Measurements from ENCODE around the gene TRIM69.
A peak's percentile ranks its signal among the peaks of the same experiment; 100 is the strongest.
"Not testable (repeated sequence)": the region's sequence is repeated elsewhere in the genome, so short reads cannot be mapped to it uniquely, and the experiment has no call there.

TRIM69 gene, protein sequence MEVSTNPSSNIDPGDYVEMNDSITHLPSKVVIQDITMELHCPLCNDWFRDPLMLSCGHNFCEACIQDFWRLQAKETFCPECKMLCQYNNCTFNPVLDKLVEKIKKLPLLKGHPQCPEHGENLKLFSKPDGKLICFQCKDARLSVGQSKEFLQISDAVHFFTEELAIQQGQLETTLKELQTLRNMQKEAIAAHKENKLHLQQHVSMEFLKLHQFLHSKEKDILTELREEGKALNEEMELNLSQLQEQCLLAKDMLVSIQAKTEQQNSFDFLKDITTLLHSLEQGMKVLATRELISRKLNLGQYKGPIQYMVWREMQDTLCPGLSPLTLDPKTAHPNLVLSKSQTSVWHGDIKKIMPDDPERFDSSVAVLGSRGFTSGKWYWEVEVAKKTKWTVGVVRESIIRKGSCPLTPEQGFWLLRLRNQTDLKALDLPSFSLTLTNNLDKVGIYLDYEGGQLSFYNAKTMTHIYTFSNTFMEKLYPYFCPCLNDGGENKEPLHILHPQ
- long read RNA-seq, transcript TRIM69-207 (2 exons, 3,190 nt), result major isoform, 20 of 21 reads
- long read RNA-seq, partial matches to known transcripts, result 0 of 21 reads
- long read RNA-seq, other reads (novel, unspliced or antisense), result 1 of 21 reads

DNA sequence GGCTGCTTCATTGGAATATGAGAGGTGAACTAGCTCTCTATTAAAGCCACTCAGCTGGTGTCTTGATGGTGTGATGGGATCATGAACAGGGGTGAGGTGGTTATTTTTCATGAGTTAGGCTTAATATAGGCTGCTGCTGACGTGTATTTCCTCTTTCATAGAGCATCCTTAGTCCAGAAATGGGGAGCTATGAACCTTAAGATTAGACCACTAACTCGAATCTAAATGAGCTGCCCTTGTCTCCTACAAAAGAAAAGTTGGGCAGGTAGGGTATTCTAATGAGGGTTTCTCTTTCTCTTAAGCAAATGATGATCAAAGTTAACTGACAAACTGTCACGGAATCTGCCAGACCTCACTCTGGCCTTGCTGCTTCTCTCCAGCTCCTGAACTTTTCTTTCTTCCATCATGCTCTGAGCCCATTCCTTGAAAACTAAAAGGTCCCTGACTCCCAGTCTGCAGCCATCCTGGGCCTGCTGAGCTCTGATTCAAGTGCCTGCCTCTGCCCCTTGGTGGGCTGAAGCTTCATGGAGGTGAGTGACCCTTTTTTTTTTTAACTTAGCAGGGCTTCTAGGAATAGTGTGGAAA is at the start of gene TRIM69:
TSS of gene TRIM69 (plus strand) at position 348 of the 585 bp plus-strand sequence. CDS start at position 525, 177 bp downstream.
- H3K27ac ChIP-seq (replicated peaks), result peak within 1 kb of the TSS; percentile 41
- no peaks in the 10 kb centered on the region for H3K27me3 ChIP-seq (ENCODE audit: insufficient read depth, poor library complexity, severe bottlenecking)
- no peak for DNase-seq (ENCODE audit: low read depth in 1 of 2, low spot score in 1 of 2)
- no peak within 1 kb of the TSS for H3K4me3 ChIP-seq (replicated peaks; ENCODE audit: insufficient read depth, low read length)
- TF ChIP-seq SPI1 (IDR thresholded peaks at IDR 0.05; ENCODE audit: borderline replicate concordance, low read depth), result no peak
- TF ChIP-seq GABPA (IDR thresholded peaks at IDR 0.05; ENCODE audit: low read depth), result no peak
- TF ChIP-seq, protein P1, sequence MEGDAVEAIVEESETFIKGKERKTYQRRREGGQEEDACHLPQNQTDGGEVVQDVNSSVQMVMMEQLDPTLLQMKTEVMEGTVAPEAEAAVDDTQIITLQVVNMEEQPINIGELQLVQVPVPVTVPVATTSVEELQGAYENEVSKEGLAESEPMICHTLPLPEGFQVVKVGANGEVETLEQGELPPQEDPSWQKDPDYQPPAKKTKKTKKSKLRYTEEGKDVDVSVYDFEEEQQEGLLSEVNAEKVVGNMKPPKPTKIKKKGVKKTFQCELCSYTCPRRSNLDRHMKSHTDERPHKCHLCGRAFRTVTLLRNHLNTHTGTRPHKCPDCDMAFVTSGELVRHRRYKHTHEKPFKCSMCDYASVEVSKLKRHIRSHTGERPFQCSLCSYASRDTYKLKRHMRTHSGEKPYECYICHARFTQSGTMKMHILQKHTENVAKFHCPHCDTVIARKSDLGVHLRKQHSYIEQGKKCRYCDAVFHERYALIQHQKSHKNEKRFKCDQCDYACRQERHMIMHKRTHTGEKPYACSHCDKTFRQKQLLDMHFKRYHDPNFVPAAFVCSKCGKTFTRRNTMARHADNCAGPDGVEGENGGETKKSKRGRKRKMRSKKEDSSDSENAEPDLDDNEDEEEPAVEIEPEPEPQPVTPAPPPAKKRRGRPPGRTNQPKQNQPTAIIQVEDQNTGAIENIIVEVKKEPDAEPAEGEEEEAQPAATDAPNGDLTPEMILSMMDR (IDR thresholded peaks at IDR 0.05; ENCODE audit: insufficient read depth, low read length), result no peak
- no peak for TF ChIP-seq POLR2AphosphoS5 (IDR thresholded peaks at IDR 0.05; ENCODE audit: low read depth)
- TF ChIP-seq, protein P2, sequence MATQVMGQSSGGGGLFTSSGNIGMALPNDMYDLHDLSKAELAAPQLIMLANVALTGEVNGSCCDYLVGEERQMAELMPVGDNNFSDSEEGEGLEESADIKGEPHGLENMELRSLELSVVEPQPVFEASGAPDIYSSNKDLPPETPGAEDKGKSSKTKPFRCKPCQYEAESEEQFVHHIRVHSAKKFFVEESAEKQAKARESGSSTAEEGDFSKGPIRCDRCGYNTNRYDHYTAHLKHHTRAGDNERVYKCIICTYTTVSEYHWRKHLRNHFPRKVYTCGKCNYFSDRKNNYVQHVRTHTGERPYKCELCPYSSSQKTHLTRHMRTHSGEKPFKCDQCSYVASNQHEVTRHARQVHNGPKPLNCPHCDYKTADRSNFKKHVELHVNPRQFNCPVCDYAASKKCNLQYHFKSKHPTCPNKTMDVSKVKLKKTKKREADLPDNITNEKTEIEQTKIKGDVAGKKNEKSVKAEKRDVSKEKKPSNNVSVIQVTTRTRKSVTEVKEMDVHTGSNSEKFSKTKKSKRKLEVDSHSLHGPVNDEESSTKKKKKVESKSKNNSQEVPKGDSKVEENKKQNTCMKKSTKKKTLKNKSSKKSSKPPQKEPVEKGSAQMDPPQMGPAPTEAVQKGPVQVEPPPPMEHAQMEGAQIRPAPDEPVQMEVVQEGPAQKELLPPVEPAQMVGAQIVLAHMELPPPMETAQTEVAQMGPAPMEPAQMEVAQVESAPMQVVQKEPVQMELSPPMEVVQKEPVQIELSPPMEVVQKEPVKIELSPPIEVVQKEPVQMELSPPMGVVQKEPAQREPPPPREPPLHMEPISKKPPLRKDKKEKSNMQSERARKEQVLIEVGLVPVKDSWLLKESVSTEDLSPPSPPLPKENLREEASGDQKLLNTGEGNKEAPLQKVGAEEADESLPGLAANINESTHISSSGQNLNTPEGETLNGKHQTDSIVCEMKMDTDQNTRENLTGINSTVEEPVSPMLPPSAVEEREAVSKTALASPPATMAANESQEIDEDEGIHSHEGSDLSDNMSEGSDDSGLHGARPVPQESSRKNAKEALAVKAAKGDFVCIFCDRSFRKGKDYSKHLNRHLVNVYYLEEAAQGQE (IDR thresholded peaks at IDR 0.05; ENCODE audit: insufficient replicate concordance, low read depth), result no peak

DNA sequence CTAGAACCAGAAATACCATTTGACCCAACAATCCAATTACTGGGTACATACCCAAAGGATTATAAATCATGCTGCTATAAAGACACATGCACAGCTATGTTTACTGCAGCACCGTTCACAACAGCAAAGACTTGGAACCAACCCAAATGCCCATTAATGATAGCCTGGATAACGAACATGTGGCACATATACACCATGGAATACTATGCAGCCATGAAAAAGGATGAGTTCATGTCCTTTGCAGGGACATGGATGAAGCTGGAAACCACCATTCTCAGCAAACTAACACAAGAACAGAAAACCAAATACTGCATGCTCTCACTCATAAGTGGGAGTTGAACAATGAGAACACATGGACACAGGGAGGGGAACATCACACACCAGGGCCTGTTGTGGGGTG is 47.0 kb upstream of the TRIM69 start:
- H3K27ac ChIP-seq (replicated peaks); H3K27me3 ChIP-seq (ENCODE audit: insufficient read depth, poor library complexity, severe bottlenecking); H3K4me3 ChIP-seq (replicated peaks; ENCODE audit: insufficient read depth, low read length); DNase-seq (ENCODE audit: low read depth in 1 of 2, low spot score in 1 of 2): not testable (repeated sequence)

DNA sequence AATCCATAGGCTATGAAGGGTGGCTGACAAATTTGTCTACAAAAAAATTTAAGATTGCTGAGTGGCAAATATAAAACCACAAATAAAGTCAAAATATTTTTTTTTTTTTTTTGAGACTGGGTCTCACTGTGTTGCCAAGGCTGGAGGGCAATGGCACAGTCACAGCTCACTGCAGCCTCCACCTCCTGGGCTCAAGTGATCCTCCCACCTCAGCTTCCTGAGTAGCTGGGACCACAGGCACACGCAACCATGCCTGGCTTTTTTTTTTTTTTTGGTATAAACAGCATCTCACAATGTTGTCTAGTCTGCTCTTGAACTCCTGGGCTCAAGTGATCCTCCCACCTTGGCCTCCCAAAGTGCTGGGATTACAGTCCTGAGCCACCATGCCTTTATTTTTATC is 46.1 kb upstream of the TRIM69 start:
- not testable (repeated sequence) for H3K4me3 ChIP-seq (replicated peaks; ENCODE audit: insufficient read depth, low read length); H3K27me3 ChIP-seq (ENCODE audit: insufficient read depth, poor library complexity, severe bottlenecking); H3K27ac ChIP-seq (replicated peaks); DNase-seq (ENCODE audit: low read depth in 1 of 2, low spot score in 1 of 2)

DNA sequence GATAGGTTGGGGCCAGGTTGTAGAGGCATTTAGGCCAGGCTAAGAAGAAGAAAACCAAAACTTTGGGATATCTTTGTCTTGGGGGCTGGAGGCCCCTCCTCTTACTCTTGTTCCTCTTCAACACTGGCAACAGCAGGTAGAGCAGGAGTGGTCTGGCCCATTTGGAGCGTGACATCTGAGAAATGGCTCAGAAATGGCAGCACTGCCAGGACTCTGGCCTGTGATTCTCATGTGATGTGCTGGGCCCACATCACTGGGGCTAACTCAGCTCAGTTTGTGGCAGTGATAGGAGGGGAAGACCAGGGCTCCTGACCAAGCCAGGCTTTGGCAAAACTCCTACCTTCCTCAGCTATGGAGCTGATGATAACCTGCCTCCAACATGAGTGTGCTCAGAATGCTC is 43.7 kb upstream of the TRIM69 start:
- Histone ChIP-seq H3K4me3 (replicated peaks; ENCODE audit: insufficient read depth, low read length) (no peak overlapping the region), H3K27ac (replicated peaks) (no peak overlapping the region)
- TF ChIP-seq GABPA (IDR thresholded peaks at IDR 0.05; ENCODE audit: low read depth), result no peak
- TF ChIP-seq POLR2AphosphoS5 (IDR thresholded peaks at IDR 0.05; ENCODE audit: low read depth), result no peak
- TF ChIP-seq, protein P2 (IDR thresholded peaks at IDR 0.05; ENCODE audit: insufficient replicate concordance, low read depth), result no peak
- no peak for TF ChIP-seq SPI1 (IDR thresholded peaks at IDR 0.05; ENCODE audit: borderline replicate concordance, low read depth)
- TF ChIP-seq, protein P1 (IDR thresholded peaks at IDR 0.05; ENCODE audit: insufficient read depth, low read length), result no peak

More for the DNA sequence above, 43.7 kb upstream of the TRIM69 start:
- DNase-seq (ENCODE audit: low read depth in 1 of 2, low spot score in 1 of 2), result no peak
- H3K27me3 ChIP-seq (ENCODE audit: insufficient read depth, poor library complexity, severe bottlenecking), result no peaks in the 10 kb centered on the region
